GM13976 (cell line): ENCODE results near the gene DCLK3.

Source experiments
- DNase-seq: peaks from one replicate; pipeline ENCODE4 v3.0.0; 2012; ENCODE audit warnings: low spot score
- in situ Hi-C: fragments of 300-500 bp; cut with MboI; formaldehyde crosslinking; loops from one replicate; pipeline ENCODE4 v1.12.0; 2022; ENCODE audit warnings: low sequenced_read_pairs, mixed read lengths, inconsistent platforms; ENCODE audit not compliant: unreplicated experiment
- TF ChIP-seq, protein P1 (sequence below): IDR thresholded peaks from 2 replicates; pipeline ENCODE4 v1.5.1; 2012; ENCODE audit warnings: borderline replicate concordance, mild to moderate bottlenecking; ENCODE audit not compliant: insufficient read depth; ENCODE audit errors: extremely low read depth, missing control alignments, control extremely low read depth

The DCLK3 gene

DNA sequence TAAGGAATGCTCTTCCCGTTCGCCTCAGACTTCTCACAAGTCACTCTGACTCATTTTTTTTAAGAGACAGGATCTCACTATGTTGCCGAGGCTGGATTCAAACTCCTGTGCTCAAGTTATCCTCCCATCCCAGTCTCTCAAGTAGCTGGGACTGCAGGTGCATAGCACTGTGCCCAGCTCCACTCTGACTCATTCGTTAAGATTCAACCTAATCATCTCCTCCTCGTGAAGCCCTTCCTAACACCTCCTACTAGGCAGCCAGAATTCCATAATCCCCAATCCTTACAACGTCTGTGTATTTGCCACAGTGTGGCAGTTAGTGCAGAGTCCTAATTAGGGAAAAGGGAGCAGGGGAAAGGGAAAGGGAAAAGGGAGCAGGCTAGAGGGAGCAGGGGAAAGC, 26.4 kb upstream of the DCLK3 start:
- in situ Hi-C loops = no loop called here
- no peak for DNase-seq
- TF ChIP-seq, protein P1, sequence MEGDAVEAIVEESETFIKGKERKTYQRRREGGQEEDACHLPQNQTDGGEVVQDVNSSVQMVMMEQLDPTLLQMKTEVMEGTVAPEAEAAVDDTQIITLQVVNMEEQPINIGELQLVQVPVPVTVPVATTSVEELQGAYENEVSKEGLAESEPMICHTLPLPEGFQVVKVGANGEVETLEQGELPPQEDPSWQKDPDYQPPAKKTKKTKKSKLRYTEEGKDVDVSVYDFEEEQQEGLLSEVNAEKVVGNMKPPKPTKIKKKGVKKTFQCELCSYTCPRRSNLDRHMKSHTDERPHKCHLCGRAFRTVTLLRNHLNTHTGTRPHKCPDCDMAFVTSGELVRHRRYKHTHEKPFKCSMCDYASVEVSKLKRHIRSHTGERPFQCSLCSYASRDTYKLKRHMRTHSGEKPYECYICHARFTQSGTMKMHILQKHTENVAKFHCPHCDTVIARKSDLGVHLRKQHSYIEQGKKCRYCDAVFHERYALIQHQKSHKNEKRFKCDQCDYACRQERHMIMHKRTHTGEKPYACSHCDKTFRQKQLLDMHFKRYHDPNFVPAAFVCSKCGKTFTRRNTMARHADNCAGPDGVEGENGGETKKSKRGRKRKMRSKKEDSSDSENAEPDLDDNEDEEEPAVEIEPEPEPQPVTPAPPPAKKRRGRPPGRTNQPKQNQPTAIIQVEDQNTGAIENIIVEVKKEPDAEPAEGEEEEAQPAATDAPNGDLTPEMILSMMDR = no peak

DNA sequence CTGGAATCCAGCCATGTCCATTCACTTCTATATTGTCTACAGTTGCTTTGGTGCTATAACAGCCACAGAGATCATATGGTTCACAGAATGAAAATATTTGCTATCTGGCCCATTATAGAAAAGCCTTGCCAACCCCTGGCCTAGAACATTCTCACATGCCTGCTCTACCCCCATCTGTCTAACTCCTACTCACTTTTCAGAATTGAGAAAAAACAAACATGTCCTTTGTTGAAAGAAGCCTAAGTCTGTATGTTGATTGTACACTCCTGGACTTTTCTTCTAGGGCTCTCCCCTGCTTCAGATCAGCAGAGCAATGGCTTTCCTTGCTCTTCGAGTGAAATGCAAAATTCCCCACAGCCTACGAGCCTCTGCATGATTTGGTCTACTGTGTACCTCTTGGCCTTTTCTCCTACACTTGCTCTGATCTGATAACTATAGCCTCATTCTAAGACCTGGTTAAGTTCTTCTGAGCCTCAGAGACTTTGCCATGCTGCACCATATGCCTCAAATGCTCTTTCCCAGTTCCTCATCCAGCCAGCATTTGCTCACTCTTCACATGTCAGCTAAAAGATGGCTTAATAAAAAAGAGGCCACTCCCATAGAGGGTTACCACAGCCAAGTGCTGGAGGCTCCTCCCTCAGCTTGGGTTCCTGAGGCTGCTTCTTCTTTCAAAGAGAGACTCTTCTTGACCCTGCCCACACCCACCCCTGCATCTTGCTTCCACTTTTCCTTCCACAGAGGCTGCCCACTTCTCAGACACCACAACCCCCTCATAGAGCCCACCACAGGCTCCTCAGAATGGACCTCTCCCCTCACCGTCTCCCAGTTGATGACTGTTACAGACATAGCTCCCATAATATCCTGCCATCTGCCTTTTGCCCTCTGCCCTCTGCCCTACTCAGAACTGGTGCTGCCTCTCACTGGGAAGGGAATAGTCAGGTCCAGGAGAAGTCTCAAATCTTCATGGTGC, 22.9 kb upstream of the DCLK3 start:
- DNase-seq = no peak
- TF ChIP-seq, protein P1 = no peak

DNA sequence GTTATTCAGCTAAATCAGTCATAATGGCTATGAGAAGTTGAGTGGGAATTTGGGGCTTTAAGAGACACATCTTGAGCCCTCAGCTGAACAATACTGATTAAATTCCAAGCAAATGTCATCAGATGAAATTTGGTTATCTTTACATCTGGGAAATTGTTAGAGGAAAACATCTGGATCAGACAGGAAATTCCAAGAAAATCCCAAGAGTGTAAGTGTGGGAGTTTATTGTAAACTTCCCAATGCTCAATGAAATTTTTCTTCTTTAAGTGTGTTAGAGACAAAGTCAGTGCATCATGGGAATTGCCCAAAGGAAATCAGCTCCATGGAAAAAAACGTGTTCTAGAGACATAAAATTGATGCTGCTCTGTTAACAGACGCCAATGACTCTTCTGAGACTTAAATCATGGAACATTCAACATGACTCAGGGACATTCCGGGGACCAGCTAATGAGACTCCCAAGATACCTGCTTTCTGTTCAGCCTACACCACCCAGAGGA, 19.8 kb upstream of the DCLK3 start:
- no peak for DNase-seq
- TF ChIP-seq, protein P1 = no peak
- in situ Hi-C loops = no loop called here

More for the DNA sequence above, 22.9 kb upstream of the DCLK3 start:
- in situ Hi-C loops = no loop called here

DNA sequence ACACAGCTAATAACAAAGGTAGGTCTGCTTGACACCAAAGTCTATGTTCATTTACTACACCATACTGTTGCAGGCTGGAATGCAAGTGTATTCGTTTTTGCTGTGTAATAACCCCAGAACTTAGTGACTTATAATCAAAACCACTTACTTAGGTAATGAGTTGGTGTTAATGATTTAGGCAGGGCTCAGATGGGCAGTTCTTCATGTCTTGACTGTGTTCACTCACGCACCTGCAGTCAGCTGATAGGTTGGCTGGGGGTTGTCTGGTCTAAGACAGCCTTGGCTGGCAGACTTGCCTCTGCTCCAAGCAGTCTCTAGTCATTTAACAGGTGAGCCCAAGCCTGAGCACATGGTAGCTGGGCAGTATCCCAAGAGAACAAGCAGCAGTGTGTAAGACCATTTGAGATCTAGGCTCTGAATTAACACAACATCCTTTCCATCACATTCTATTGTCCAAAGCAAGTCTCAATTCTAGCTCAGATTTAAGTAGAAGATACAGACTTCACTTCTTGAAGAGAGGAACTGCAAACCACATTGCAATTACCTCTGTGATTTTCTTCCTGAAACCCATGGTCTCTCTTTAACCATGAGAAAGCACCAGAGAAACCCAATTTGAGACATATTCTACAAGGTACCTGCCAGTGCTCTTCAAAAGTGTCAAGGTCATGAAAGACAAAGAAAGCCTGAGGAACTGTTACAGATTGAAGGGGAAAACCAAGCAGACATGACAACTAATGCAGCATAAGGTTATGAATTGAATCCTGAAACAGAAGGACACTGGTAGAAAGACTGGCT, 13.3 kb upstream of the DCLK3 start:
- in situ Hi-C loops = no loop called here
- TF ChIP-seq, protein P1 = no peak
- DNase-seq = no peak

DNA sequence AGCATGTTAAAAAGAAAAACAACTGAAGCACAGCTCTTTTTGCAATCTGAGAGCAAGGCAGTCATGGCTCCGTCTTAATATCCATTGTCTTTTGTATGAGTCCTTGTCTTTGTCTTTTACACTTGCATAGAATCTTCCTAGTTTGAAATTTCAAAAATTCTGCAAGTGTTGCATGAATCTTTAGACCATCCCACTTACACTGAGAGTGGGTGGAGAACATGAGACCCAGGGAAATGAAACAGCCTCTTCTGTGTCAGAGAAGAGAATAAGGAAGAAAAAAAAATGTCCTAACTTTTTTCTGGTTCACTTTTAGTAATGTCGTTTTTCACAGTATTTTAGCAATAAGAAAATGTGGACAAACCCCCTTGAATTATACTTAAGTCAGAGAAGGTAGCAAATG, 12.1 kb upstream of the DCLK3 start:
- in situ Hi-C loops = no loop called here
- no peak for DNase-seq
- TF ChIP-seq, protein P1 = no peak

DNA sequence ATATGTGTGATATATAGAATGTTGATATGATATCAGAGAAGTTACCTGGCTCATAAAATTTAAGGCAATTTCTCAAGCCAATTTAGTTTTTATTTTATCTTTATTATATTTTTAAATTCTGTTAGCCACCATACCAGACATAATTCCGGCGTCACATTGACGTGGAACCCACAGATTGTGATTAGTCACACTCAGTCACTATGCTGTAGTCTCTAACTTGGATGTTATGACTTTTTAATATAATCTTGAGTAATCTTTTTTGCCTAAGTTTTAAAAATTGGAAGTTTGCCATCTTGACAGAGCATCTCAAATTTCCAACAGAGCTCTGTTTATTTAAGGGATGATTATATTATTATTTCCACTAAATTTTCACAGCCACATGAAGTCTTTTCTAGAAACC, 9.7 kb upstream of the DCLK3 start:
- in situ Hi-C loops = no loop called here

More for the DNA sequence above, 9.7 kb upstream of the DCLK3 start:
- no peak for DNase-seq
- TF ChIP-seq, protein P1 = no peak
